ENCODE results near the gene CSRNP3.

DNA sequence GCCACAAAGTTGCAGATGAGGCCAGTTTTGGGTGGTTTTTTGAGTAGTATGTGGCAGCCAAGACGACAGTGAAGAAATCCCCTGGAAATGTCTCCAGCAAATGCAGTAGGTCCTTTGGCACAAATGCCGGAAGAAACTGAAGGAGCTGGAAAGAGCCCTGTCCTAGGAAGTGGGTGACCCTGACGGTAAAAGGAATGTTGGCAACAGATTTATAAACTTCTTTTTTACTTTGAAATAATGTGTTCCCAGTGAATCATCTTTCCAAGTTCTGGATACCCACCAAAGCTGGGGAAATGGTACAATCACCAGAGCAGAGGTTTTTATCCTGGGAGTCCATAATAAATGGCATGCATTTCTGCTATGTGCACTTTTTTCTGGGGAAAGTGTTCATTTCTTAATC is 112.9 kb downstream of the CSRNP3 start:
- TF ChIP-seq, protein P1, sequence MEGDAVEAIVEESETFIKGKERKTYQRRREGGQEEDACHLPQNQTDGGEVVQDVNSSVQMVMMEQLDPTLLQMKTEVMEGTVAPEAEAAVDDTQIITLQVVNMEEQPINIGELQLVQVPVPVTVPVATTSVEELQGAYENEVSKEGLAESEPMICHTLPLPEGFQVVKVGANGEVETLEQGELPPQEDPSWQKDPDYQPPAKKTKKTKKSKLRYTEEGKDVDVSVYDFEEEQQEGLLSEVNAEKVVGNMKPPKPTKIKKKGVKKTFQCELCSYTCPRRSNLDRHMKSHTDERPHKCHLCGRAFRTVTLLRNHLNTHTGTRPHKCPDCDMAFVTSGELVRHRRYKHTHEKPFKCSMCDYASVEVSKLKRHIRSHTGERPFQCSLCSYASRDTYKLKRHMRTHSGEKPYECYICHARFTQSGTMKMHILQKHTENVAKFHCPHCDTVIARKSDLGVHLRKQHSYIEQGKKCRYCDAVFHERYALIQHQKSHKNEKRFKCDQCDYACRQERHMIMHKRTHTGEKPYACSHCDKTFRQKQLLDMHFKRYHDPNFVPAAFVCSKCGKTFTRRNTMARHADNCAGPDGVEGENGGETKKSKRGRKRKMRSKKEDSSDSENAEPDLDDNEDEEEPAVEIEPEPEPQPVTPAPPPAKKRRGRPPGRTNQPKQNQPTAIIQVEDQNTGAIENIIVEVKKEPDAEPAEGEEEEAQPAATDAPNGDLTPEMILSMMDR (conservative IDR thresholded peaks at IDR 0.05), result no peak
- TF ChIP-seq EZH2 (IDR thresholded peaks at IDR 0.05; ENCODE audit: low read depth), result no peak
